ENCODE measurements around the gene GPC1. TPM values are rescaled to one million over a fixed set of nuclear protein-coding genes. Genes with fewer than 3 reads are reported as not detected.

The GPC1 gene
- total and polyA plus RNA-seq, 2 experiments from 2014 or later, result 71.4 to 142 TPM

DNA sequence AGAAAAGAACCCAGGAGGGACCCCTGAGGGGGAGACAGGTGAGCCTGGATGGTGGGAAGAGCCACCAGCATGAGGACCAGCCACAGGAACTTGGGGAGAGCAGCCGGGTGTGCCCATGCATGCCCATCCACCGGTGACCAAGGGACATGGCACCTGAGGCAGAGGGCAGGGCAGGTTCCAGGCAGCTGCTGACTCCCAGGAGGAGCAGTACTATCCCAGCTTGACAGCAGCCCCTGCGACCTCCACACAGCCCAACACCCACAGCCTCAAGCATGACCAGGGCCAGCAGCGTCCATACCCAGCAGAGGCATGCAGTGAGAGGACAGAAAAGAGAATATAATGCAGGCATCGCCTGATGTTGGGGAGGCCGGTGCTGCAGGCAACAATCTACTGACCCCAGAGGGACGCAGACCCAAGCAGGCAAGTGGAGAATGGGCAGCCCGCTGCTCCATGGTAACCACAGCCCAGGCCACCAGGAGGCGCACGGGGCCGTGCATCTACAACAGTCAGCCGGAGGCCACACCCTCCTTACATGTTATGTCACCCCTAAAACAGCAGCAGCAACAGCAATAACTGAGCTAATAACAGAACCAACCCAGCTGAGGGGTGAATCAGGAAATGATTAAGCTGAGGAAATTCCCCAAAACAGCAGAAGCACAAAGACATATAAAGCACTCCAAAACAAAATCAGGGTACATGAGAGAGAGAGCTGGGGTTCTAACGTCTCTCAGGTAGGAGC lies 78.3 kb downstream of the GPC1 start:
- Histone ChIP-seq H3K36me3 (replicated peaks; ENCODE audit: insufficient read depth, low read depth) (no peaks in the 10 kb centered on the region), H3K4me2 (no peak overlapping the region), H3K79me2 (no peaks in the 10 kb centered on the region), H4K20me1 (ENCODE audit: insufficient read depth, poor library complexity, severe bottlenecking) (no peaks in the 10 kb centered on the region), H3K9me2 (replicated peaks; ENCODE audit: insufficient read depth) (no peaks in the 10 kb centered on the region), H3K27me3 (no peaks in the 10 kb centered on the region), H2AFZ (no peak overlapping the region), H3K9me3 (ENCODE audit: low read depth) (no peaks in the 10 kb centered on the region), H3K27ac (no peak overlapping the region), H3K4me3 (no peak overlapping the region), H3K4me1 (ENCODE audit: insufficient read depth) (no peaks in the 10 kb centered on the region)
- 41% methylated on average over 13 of the region's 13 CpGs for WGBS (ENCODE audit: low lambda C conversion rate, missing lambda C conversion rate)
- peak; percentile 89 for DNase-seq (ENCODE audit: low spot score)
- TF ChIP-seq EZH2phosphoT487 (IDR thresholded peaks at IDR 0.05; ENCODE audit: low read depth, severe bottlenecking, unreplicated experiment), result no peak
- no peak for TF ChIP-seq EZH2 (IDR thresholded peaks at IDR 0.05; ENCODE audit: borderline replicate concordance)
- TF ChIP-seq, protein P1, sequence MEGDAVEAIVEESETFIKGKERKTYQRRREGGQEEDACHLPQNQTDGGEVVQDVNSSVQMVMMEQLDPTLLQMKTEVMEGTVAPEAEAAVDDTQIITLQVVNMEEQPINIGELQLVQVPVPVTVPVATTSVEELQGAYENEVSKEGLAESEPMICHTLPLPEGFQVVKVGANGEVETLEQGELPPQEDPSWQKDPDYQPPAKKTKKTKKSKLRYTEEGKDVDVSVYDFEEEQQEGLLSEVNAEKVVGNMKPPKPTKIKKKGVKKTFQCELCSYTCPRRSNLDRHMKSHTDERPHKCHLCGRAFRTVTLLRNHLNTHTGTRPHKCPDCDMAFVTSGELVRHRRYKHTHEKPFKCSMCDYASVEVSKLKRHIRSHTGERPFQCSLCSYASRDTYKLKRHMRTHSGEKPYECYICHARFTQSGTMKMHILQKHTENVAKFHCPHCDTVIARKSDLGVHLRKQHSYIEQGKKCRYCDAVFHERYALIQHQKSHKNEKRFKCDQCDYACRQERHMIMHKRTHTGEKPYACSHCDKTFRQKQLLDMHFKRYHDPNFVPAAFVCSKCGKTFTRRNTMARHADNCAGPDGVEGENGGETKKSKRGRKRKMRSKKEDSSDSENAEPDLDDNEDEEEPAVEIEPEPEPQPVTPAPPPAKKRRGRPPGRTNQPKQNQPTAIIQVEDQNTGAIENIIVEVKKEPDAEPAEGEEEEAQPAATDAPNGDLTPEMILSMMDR (IDR thresholded peaks at IDR 0.05; ENCODE audit: poor library complexity), result peak; percentile 79

DNA sequence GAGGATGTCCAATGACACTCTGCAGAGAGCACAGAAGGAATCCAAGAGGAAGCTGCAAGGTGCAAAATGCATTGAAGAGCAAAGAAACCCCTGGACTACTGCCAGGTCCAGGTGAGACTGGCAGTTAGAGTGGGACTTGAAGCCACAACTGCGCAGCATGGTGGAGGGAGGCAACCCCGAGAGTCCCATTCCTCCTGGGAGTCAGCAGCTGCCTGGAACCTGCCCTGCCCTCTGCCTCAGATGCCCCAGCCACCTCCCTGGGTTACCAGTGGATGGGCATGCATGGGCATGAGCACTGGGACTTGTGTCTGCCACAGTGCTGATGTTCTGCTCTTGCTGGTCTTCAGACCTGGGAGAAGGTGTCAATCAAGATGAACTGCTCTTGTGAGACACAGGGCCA lies 79.2 kb downstream of the GPC1 start:
- no peaks in the 10 kb centered on the region for H3K9me2 ChIP-seq (replicated peaks; ENCODE audit: insufficient read depth)
- H3K27ac ChIP-seq, result no peak overlapping the region
- H2AFZ ChIP-seq, result no peak overlapping the region
- H3K27me3 ChIP-seq, result no peaks in the 10 kb centered on the region
- TF ChIP-seq, protein P1 (IDR thresholded peaks at IDR 0.05; ENCODE audit: poor library complexity), result no peak
- no peak overlapping the region for H3K4me3 ChIP-seq
- no peaks in the 10 kb centered on the region for H3K9me3 ChIP-seq (ENCODE audit: low read depth)
- H3K79me2 ChIP-seq, result no peaks in the 10 kb centered on the region
- no peak overlapping the region for H3K4me2 ChIP-seq
- DNase-seq (ENCODE audit: low spot score), result no peak
- 98% methylated on average over 2 of the region's 2 CpGs for WGBS (ENCODE audit: low lambda C conversion rate, missing lambda C conversion rate)
- no peaks in the 10 kb centered on the region for H3K36me3 ChIP-seq (replicated peaks; ENCODE audit: insufficient read depth, low read depth)
- no peaks in the 10 kb centered on the region for H3K4me1 ChIP-seq (ENCODE audit: insufficient read depth)
- H4K20me1 ChIP-seq (ENCODE audit: insufficient read depth, poor library complexity, severe bottlenecking), result no peaks in the 10 kb centered on the region

DNA sequence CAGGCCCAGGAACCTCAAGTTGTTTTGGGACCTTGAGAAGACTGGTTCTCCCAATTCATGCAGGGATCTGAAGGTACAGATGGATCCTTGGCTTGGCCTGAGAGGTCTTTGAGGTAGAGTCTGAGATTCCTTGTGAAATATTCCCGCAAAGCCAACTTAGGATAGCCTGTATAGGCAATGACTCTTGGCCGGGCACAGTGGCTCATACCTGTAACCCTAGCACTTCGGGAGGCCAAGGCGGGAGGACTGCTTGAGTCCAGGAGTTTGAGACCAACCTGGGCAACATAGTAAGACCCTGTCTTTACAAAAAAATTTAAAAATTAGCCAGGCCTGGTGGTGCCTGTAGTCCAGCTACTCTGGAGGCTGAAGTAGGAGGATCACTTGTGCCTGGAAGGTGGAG lies 81.9 kb downstream of the GPC1 start:
- Histone ChIP-seq H4K20me1 (ENCODE audit: insufficient read depth, poor library complexity, severe bottlenecking) (no peaks in the 10 kb centered on the region), H3K27ac (no peak overlapping the region)

More for the DNA sequence above, 81.9 kb downstream of the GPC1 start:
- 97% methylated on average over 4 of the region's 4 CpGs for WGBS (ENCODE audit: low lambda C conversion rate, missing lambda C conversion rate)
- Histone ChIP-seq H3K79me2 (no peaks in the 10 kb centered on the region), H3K9me3 (ENCODE audit: low read depth) (no peaks in the 10 kb centered on the region), H3K27me3 (no peaks in the 10 kb centered on the region), H3K4me2 (no peak overlapping the region), H2AFZ (no peak overlapping the region), H3K36me3 (replicated peaks; ENCODE audit: insufficient read depth, low read depth) (no peaks in the 10 kb centered on the region), H3K4me1 (ENCODE audit: insufficient read depth) (no peaks in the 10 kb centered on the region), H3K9me2 (replicated peaks; ENCODE audit: insufficient read depth) (no peaks in the 10 kb centered on the region), H3K4me3 (no peak overlapping the region)
- DNase-seq (ENCODE audit: low spot score), result no peak
- TF ChIP-seq EZH2 (IDR thresholded peaks at IDR 0.05; ENCODE audit: borderline replicate concordance) (no peak), EZH2phosphoT487 (IDR thresholded peaks at IDR 0.05; ENCODE audit: low read depth, severe bottlenecking, unreplicated experiment) (no peak)
- TF ChIP-seq, protein P1 (IDR thresholded peaks at IDR 0.05; ENCODE audit: poor library complexity), result no peak

MicroRNAs encoded within 50 kb of the gene (microRNA counts, 767-probe panel; counts per million panel counts)
- 4,272 counts per million, percentile 12 among the panel's probes with 10 or more counts for microRNA hsa-miR-149-5p

Small RNAs within 50 kb of the gene (microRNA-seq; reads per million reads assigned to microRNA genes)
- gene MIR149, result 3,627 reads per million, percentile 89 among the genes with 10 or more reads in this experiment

Small RNAs within 50 kb of the gene (small RNA-seq; reads per million reads assigned to genes)
- gene MIR149, result 14.3 reads per million, percentile 95 among the genes with 10 or more reads in this experiment

Other genes with a start within 250 kb of the GPC1 start
- 6.7 and 9.2 TPM in 2 replicates for gene ANKMY1, start 122.3 kb downstream of the GPC1 start, total RNA-seq
- 7.8 and 11.1 TPM in 2 replicates for gene ANKMY1, start 122.3 kb downstream of the GPC1 start, polyA plus RNA-seq
- gene DUSP28, start 124.7 kb downstream of the GPC1 start, total RNA-seq, result 4.6 and 4.8 TPM in 2 replicates
- 6.3 and 6.8 TPM in 2 replicates for gene DUSP28, start 124.7 kb downstream of the GPC1 start, polyA plus RNA-seq
- gene RNPEPL1, start 132.8 kb downstream of the GPC1 start, total RNA-seq, result 36.9 and 46.3 TPM in 2 replicates
- gene RNPEPL1, start 132.8 kb downstream of the GPC1 start, polyA plus RNA-seq, result 57.2 and 58.1 TPM in 2 replicates
- 19.1 and 24.2 TPM in 2 replicates for gene CAPN10, start 151.1 kb downstream of the GPC1 start, total RNA-seq
- gene CAPN10, start 151.1 kb downstream of the GPC1 start, polyA plus RNA-seq, result 28.8 and 42.6 TPM in 2 replicates
- gene GPR35, start 189.8 kb downstream of the GPC1 start, total RNA-seq, result 14.7 and 17.3 TPM in 2 replicates
- 10.1 and 10.5 TPM in 2 replicates for gene GPR35, start 189.8 kb downstream of the GPC1 start, polyA plus RNA-seq
- gene AQP12B, start 247.2 kb downstream of the GPC1 start, total RNA-seq, result 0.04 TPM in 1 of 2 replicates, not detected in the other
- 0.38 and 0.53 TPM in 2 replicates for gene AQP12B, start 247.2 kb downstream of the GPC1 start, polyA plus RNA-seq